Subcutaneous preadipocyte (primary cell): ENCODE results near the gene CWF19L2. TPM values are rescaled to one million over a fixed set of nuclear protein-coding genes. Genes with fewer than 3 reads are reported as not detected.

Source experiments
- total RNA-seq: library from RNA; depleted of rRNA; stranded (reverse); fragments of >200 nt; gene quantifications from 2 replicates; pipeline ENCODE4 v1.2.3, GENCODE V29; 2012

The CWF19L2 gene
- 8.1 and 10.4 TPM in 2 replicates for total RNA-seq

DNA sequence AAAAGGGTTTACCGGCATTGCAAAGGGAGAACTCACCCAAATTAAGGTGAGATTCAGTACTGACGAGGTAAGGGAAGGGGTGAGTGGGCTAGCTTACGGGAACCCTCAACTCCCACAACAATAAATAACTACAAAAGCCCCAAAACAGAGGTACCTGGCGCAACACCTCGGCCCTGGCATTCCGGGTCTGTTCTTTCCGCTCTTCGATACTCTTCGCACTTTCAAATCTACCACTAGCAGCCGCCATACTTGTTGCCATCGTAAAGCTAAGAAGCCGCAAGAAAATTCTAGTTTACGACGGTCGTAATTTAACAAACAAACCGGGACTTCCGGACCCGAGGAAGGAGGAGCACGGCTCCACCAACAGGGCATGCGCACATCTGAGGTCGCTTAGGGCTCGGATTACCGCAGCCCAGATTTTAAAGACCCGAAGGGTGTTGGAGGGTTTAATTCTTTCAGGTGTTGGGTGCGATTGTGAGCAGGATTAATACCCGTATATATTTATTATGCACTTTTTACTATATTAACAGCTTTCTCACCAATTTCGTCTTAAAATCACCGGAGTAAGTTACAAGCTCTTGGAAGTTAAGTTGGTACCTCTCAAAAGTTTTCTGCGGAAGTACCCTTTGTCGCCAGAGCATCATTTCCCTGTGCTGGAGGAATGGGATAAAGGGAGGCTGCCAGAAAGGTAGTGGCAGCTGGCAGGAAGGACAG lies at the start of gene CWF19L2:
TSS of gene CWF19L2 (minus strand) at position 268 of the 714 bp plus-strand sequence. CDS start at position 259, 9 bp downstream.

Other genes with a start within 250 kb of the CWF19L2 start
- 4.0 and 7.4 TPM in 2 replicates for gene ALKBH8, start 107.9 kb upstream of the CWF19L2 start, total RNA-seq
- under 0.01 and 0.20 TPM in 2 replicates for gene ELMOD1, start 133.3 kb upstream of the CWF19L2 start, total RNA-seq